Amniotic stem cell (primary cell): Measurements from ENCODE around the gene CGN.

Source experiments
- DNase-seq: peaks from one replicate; lab custom pipeline; 2025; lab: John Stamatoyannopoulos, UW

CGN gene

DNA sequence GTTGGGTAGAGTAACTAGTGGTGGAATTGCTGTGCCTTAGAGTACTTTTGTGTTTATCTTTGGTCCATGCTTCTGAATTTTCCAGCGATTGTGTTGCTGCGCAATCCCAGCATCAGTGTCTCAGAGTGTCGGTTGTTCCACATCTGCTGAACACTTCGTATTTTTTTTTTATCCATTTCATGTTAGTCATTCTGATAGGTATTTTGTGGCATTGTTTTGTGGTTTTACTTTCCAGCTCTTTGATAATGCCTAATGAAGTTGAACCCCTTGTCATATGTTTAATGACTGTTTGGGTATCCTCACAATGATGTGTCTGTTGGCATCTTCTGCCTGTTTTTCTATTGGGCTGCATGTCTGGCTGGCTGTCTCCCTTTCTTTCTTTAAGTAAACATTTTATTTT lies 42.5 kb downstream of the CGN start:
- DNase-seq, result no peak

GRCh38 chr1:151556052-151556451 lies 44.9 kb downstream of the CGN start:
- DNase-seq, result no peak

DNA sequence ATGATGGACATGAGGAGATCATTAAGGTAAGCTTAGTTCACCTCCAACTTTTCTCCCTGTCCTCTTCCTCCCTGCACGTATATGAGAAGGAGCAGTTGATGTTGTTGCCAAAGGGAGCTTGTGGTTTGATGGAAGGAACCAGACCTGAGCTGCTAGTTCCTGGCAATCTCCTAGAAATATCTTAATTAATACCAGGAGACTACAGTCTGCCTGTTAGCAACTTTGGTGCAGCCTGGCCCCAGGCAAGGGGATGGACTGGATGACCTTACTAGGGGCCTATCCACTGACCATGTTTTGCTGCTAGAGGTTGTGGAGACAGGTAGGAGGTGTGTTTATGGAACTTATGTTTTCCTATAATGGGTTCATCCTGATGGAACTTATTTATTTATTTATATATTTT lies 51.5 kb downstream of the CGN start:
- DNase-seq, result no peak

- no peak for DNase-seq
These were observed 52.2 kb downstream of the CGN start for GRCh38 chr1:151563376-151563775.

DNA sequence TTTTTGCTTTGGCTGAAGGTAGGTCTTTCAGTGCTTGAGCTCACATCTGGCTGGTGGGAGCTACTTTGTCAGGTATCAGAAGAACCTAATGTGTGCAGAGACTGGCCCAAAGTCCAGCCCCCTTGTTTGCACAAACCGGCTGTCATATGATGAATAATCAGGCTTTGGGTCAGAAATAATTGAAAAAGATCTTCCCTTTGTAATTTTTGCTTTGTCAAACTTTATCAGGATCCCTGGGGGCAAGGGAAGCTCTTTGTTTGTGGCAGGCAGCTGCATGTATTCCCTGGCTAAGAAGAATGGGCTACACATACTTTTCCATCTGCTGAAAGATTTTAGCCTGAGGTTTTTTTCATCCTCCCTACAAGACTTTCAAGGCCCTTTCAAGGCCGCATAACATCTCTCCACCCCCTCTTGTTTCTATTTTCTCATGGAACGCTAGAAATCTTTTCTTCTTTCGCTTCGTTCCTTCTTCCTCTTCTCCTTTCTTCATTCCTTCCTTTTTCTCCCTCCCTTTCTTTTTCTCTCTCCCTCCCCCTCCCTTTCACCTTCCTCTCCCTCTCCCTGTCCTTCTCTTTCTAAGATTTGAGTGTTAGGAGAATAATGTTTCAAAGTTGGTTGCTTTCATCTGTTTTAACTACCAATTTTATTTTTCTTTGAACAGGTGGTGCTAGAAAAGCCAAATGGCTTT lies 54.5 kb downstream of the CGN start:
- DNase-seq, result no peak

DNA sequence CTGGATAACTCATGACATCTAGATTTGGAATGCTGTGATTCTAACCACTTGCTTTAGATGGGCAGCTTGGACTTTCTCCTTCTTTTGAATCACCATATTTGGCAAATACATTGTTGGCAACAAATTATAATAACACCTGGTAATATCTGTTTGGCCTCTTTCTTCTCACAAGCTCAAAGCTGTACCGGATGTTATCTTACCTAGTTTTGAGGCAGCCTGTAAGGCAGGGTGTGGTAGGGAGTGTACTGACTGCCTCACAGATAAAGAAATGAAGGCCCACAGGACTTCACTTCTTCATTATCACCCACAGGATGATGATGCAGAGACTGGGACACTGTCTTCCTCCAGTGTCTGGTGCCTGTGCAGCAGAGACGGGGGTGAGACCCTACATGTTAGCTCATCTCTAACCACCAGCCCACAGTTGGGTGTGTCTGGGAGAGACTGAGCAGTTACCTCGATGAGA lies 57.5 kb downstream of the CGN start:
- DNase-seq, result no peak

- no peak for DNase-seq
These were observed 59.6 kb downstream of the CGN start for GRCh38 chr1:151570819-151571218.

GRCh38 chr1:151574575-151575529 lies 63.7 kb downstream of the CGN start:
- peak; percentile 27 for DNase-seq

- no peak for DNase-seq
These were observed 66.0 kb downstream of the CGN start for GRCh38 chr1:151577173-151577572.

DNA sequence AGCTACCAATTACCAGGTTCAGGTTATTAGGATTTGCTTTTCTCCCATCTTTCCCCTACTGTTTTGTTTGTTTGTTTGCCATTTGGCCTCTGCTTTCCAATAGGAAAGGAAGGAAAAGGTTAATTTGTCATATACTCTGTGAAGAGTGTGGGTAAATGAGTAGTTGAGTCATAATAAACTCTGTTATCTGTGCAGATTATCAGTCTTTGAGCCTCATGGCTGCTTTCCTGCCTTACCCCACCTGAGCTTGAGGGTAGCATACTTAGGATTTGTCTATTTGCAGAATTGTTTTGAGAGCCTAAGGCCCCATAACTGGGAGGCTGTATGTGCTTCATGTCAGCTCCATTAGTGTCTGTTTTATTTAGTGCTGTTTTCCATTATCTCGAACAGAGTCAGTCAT lies 67.8 kb downstream of the CGN start:
- DNase-seq, result no peak

- DNase-seq, result no peak
These were observed 68.4 kb downstream of the CGN start for GRCh38 chr1:151579436-151580225.

DNA sequence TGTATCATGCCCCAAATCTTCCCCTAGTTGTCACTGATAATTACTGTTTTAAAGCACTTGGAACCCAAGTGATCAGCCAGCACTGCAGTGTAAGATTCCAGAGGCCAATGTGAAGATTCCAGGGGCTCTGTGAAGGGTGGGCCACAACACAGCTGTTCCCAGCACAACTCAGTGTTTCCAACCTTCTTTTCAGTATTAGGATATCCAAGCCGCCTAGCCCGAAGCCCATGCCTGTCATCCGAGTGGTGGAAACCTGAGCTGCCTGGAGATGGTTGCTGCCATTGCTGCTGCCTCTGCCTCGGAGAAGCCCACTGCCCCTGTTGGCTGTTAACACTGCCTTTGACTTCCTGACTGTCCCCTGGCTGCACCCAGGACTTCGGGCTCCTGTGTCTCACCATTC lies 70.3 kb downstream of the CGN start:
- DNase-seq, result no peak

- no peak for DNase-seq
These were observed 70.7 kb downstream of the CGN start for GRCh38 chr1:151581921-151582320.

GRCh38 chr1:151583796-151584195 lies 72.6 kb downstream of the CGN start:
- DNase-seq, result no peak

DNA sequence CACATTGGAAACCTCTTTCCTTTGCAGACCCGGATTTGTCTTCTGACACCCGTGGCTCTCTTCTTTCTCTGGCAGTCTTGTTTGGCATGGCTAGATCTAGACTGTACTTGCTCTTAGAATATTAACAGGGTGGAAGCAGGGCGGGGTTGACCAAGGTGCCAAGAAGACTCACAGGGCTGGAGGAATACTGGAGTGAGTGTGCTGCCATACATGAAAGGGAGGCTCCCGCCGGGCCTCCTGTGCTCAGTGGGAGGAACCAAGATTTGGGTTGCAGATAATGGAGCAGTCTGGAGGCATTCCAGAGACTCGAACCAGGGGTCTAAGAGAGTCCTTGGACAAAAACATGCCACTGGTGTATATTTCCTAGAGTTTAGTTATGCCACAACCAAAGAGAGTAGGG lies 73.1 kb downstream of the CGN start:
- DNase-seq, result no peak

- DNase-seq, result no peak
These were observed 73.6 kb downstream of the CGN start for GRCh38 chr1:151584780-151585179.

DNA sequence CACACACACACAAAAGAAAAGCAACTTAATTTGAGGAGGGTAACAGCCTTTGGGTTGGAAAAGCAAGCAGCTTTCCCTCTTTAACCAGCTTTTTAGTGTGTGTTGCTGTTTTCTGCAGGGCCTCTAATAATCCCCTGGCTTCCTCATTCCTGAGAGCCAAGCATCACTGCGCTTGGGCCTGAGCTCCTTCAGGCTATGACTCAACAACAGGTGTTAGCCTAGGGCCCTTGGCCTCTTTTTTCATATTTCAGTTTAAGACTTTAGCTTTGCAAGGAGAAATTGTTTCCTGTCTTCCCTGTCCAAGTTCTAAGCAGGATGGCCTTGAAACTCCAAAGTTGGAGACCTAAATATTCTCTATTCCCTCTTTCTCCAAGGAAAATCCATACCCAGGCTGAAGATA lies 74.4 kb downstream of the CGN start:
- no peak for DNase-seq
